ENCODE results near the gene SCEL. TPM values are rescaled to one million over a fixed set of nuclear protein-coding genes. Genes with fewer than 3 reads are reported as not detected.

SCEL gene
- polyA plus RNA-seq, 2 of the 4 experiments (the other 2 are of a cell fraction): 0.06 to 1.4 TPM

GRCh38 chr13:77571956-77572355 lies 36.5 kb downstream of the SCEL start (continued):
- TF ChIP-seq, protein P1, sequence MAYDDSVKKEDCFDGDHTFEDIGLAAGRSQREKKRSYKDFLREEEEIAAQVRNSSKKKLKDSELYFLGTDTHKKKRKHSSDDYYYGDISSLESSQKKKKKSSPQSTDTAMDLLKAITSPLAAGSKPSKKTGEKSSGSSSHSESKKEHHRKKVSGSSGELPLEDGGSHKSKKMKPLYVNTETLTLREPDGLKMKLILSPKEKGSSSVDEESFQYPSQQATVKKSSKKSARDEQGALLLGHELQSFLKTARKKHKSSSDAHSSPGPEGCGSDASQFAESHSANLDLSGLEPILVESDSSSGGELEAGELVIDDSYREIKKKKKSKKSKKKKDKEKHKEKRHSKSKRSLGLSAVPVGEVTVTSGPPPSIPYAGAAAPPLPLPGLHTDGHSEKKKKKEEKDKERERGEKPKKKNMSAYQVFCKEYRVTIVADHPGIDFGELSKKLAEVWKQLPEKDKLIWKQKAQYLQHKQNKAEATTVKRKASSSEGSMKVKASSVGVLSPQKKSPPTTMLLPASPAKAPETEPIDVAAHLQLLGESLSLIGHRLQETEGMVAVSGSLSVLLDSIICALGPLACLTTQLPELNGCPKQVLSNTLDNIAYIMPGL (CRISPR knock-in tag; IDR thresholded peaks at IDR 0.05; ENCODE audit: borderline replicate concordance): no peak
- no peak for TF ChIP-seq TFCP2L1 (CRISPR knock-in tag; IDR thresholded peaks at IDR 0.05)

GRCh38 chr13:77574096-77574495 lies 38.6 kb downstream of the SCEL start:
- TF ChIP-seq ZC3H11A (IDR thresholded peaks at IDR 0.05): no peak
- no peak for TF ChIP-seq CEBPB (IDR thresholded peaks at IDR 0.05)
- TF ChIP-seq ESRRA (IDR thresholded peaks at IDR 0.05; ENCODE audit: borderline replicate concordance, low read length): no peak
- POLR2A ChIA-PET: no interaction called here
- Histone ChIP-seq H3K27ac (no peak overlapping the region), H3K4me3 (no peak overlapping the region), H3K9me3 (no peaks in the 10 kb centered on the region), H3K4me1 (no peaks in the 10 kb centered on the region), H3K4me2 (no peak overlapping the region)
- ATAC-seq (no peak), FAIRE-seq (no peak), DNase-seq (ENCODE audit: low read depth in 1 of 2, low spot score in 1 of 2) (no peak)
- 22% methylated on average over 3 of the region's 3 CpGs for WGBS (ENCODE audit: missing lambda C conversion rate)
- CTCF ChIA-PET: interaction anchor here (1.4 kb wide), 1 partner anchor 19 kb away, joined by 6 read pairs; no protein-coding TSS in a partner anchor

- Histone ChIP-seq H3K27ac (no peak overlapping the region), H3K9me3 (no peaks in the 10 kb centered on the region), H3K4me1 (no peaks in the 10 kb centered on the region), H3K4me2 (no peak overlapping the region), H3K4me3 (no peak overlapping the region)
- POLR2A ChIA-PET: no interaction called here
- 44% methylated on average over 2 of the region's 2 CpGs for WGBS (ENCODE audit: missing lambda C conversion rate)
- no peak for FAIRE-seq
- no peak for ATAC-seq
- no peak for DNase-seq (ENCODE audit: low read depth in 1 of 2, low spot score in 1 of 2)
- TF ChIP-seq, protein P2, sequence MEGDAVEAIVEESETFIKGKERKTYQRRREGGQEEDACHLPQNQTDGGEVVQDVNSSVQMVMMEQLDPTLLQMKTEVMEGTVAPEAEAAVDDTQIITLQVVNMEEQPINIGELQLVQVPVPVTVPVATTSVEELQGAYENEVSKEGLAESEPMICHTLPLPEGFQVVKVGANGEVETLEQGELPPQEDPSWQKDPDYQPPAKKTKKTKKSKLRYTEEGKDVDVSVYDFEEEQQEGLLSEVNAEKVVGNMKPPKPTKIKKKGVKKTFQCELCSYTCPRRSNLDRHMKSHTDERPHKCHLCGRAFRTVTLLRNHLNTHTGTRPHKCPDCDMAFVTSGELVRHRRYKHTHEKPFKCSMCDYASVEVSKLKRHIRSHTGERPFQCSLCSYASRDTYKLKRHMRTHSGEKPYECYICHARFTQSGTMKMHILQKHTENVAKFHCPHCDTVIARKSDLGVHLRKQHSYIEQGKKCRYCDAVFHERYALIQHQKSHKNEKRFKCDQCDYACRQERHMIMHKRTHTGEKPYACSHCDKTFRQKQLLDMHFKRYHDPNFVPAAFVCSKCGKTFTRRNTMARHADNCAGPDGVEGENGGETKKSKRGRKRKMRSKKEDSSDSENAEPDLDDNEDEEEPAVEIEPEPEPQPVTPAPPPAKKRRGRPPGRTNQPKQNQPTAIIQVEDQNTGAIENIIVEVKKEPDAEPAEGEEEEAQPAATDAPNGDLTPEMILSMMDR (IDR thresholded peaks at IDR 0.05): no peak
- TF ChIP-seq, protein P3, sequence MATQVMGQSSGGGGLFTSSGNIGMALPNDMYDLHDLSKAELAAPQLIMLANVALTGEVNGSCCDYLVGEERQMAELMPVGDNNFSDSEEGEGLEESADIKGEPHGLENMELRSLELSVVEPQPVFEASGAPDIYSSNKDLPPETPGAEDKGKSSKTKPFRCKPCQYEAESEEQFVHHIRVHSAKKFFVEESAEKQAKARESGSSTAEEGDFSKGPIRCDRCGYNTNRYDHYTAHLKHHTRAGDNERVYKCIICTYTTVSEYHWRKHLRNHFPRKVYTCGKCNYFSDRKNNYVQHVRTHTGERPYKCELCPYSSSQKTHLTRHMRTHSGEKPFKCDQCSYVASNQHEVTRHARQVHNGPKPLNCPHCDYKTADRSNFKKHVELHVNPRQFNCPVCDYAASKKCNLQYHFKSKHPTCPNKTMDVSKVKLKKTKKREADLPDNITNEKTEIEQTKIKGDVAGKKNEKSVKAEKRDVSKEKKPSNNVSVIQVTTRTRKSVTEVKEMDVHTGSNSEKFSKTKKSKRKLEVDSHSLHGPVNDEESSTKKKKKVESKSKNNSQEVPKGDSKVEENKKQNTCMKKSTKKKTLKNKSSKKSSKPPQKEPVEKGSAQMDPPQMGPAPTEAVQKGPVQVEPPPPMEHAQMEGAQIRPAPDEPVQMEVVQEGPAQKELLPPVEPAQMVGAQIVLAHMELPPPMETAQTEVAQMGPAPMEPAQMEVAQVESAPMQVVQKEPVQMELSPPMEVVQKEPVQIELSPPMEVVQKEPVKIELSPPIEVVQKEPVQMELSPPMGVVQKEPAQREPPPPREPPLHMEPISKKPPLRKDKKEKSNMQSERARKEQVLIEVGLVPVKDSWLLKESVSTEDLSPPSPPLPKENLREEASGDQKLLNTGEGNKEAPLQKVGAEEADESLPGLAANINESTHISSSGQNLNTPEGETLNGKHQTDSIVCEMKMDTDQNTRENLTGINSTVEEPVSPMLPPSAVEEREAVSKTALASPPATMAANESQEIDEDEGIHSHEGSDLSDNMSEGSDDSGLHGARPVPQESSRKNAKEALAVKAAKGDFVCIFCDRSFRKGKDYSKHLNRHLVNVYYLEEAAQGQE (IDR thresholded peaks at IDR 0.05): no peak
- TF ChIP-seq CBX8 (IDR thresholded peaks at IDR 0.05) (no peak), PHF8 (IDR thresholded peaks at IDR 0.05; ENCODE audit: borderline replicate concordance, low read depth) (no peak), HOXB13 (CRISPR knock-in tag; IDR thresholded peaks at IDR 0.05; ENCODE audit: low read depth) (no peak), GATA3 (IDR thresholded peaks at IDR 0.05; ENCODE audit: borderline replicate concordance) (no peak), EHF (CRISPR knock-in tag; IDR thresholded peaks at IDR 0.05) (no peak), FOSL2 (IDR thresholded peaks at IDR 0.05) (no peak), FOSL2 (CRISPR knock-in tag; IDR thresholded peaks at IDR 0.05) (no peak), TP53 (CRISPR knock-in tag; IDR thresholded peaks at IDR 0.05) (no peak), ZFP36 (IDR thresholded peaks at IDR 0.05; ENCODE audit: borderline replicate concordance, partially characterized antibody) (no peak), RCOR1 (IDR thresholded peaks at IDR 0.05; ENCODE audit: low read depth, low read length) (no peak), TFCP2L1 (CRISPR knock-in tag; IDR thresholded peaks at IDR 0.05) (no peak), ELK1 (IDR thresholded peaks at IDR 0.05; ENCODE audit: low read depth, low read length) (no peak), EHMT2 (IDR thresholded peaks at IDR 0.05; ENCODE audit: low read depth) (no peak), ATOH8 (CRISPR knock-in tag; IDR thresholded peaks at IDR 0.05; ENCODE audit: low read depth) (no peak), RARB (CRISPR knock-in tag; IDR thresholded peaks at IDR 0.05) (no peak), EP300 (IDR thresholded peaks at IDR 0.05) (no peak), PBX3 (IDR thresholded peaks at IDR 0.05) (no peak)
- TF ChIP-seq, protein P4, sequence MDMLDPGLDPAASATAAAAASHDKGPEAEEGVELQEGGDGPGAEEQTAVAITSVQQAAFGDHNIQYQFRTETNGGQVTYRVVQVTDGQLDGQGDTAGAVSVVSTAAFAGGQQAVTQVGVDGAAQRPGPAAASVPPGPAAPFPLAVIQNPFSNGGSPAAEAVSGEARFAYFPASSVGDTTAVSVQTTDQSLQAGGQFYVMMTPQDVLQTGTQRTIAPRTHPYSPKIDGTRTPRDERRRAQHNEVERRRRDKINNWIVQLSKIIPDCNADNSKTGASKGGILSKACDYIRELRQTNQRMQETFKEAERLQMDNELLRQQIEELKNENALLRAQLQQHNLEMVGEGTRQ (IDR thresholded peaks at IDR 0.05): no peak
- CTCF ChIA-PET: no interaction called here
Measured at GRCh38 chr13:77579959-77580358, 44.5 kb downstream of the SCEL start.
